Ecto neural progenitor cell (in vitro differentiated cells): ENCODE measurements around the gene PRMT9.

Experiments
- DNase-seq: peaks from one replicate; pipeline ENCODE4 v3.0.0-alpha.2; 2018; ENCODE audit warnings: low spot score

PRMT9 gene

GRCh38 chr4:147617841-147618691, 65.9 kb downstream of the PRMT9 start:
- DNase-seq = no peak

- DNase-seq = peak; percentile 96
These were observed 66.7 kb downstream of the PRMT9 start, which contains the start of gene TMEM184C for GRCh38 chr4:147617173-147617840. Gene TMEM184C, plus strand, starts transcription at chr4:147617397. Its CDS starts 560 bp downstream, at chr4:147617957.

GRCh38 chr4:147616849-147617172, 67.2 kb downstream of the PRMT9 start:
- DNase-seq = no peak

- no peak for DNase-seq
These were observed 73.3 kb downstream of the PRMT9 start for GRCh38 chr4:147610686-147611085.

- no peak for DNase-seq
These were observed 76.5 kb downstream of the PRMT9 start for GRCh38 chr4:147607471-147607870.

- no peak for DNase-seq
These were observed 78.5 kb downstream of the PRMT9 start for GRCh38 chr4:147605499-147605898.

GRCh38 chr4:147599769-147600168, 84.2 kb downstream of the PRMT9 start:
- no peak for DNase-seq

- no peak for DNase-seq
These were observed 84.8 kb downstream of the PRMT9 start for GRCh38 chr4:147599206-147599605.

- DNase-seq = no peak
These were observed 86.4 kb downstream of the PRMT9 start for GRCh38 chr4:147597561-147597960.

- DNase-seq = no peak
These were observed 87.0 kb downstream of the PRMT9 start for GRCh38 chr4:147596981-147597380.

- no peak for DNase-seq
These were observed 87.6 kb downstream of the PRMT9 start for GRCh38 chr4:147596377-147596776.

- no peak for DNase-seq
These were observed 89.4 kb downstream of the PRMT9 start for GRCh38 chr4:147594578-147594977.

GRCh38 chr4:147594107-147594506, 89.9 kb downstream of the PRMT9 start:
- no peak for DNase-seq

GRCh38 chr4:147591106-147591505, 92.9 kb downstream of the PRMT9 start:
- no peak for DNase-seq

- peak; percentile 58 for DNase-seq
These were observed 93.6 kb downstream of the PRMT9 start for GRCh38 chr4:147590249-147590920.

GRCh38 chr4:147589586-147589985, 94.4 kb downstream of the PRMT9 start:
- no peak for DNase-seq
